Measurements from ENCODE around the gene TSPO. TPM values are rescaled to one million over a fixed set of nuclear protein-coding genes. Genes with fewer than 3 reads are reported as not detected.

The TSPO gene
- polyA plus RNA-seq, 1 donor (not counting 4 experiments of a cell fraction or from before 2014, with no cell fraction given) = 139 TPM

- no peaks in the 10 kb centered on the region for H3K79me2 ChIP-seq (ENCODE audit: control insufficient read depth, insufficient read depth, low read length)
- dilution Hi-C loops (cut with MboI; ENCODE audit: extremely low pct_ligation_motif_present, low sequenced_read_pairs) = no loop called here
- H3K9ac ChIP-seq (ENCODE audit: control insufficient read depth, extremely low read depth, insufficient read depth, low read length) = no peak overlapping the region
- H2AFZ ChIP-seq (ENCODE audit: control insufficient read depth, low read length) = no peak overlapping the region
- FAIRE-seq = no peak
- H3K4me3 ChIP-seq (ENCODE audit: control insufficient read depth in 2 of 3, extremely low read depth in 1 of 3, insufficient read depth in 2 of 3, low read depth in 1 of 3, low read length in 3 of 3) = no peak overlapping the region
- no peak overlapping the region for H3K27ac ChIP-seq (ENCODE audit: control insufficient read depth, insufficient read depth, low read length)
- peaks cover 24 to 35% of the 10 kb centered on the region in 2 experiments for H3K36me3 ChIP-seq (ENCODE audit: control insufficient read depth in 2 of 2, extremely low read depth in 1 of 2, insufficient read depth in 2 of 2, low read length in 2 of 2)
- TF ChIP-seq EZH2 (IDR thresholded peaks at IDR 0.05; ENCODE audit: low read length) = no peak
- TF ChIP-seq, protein P1, sequence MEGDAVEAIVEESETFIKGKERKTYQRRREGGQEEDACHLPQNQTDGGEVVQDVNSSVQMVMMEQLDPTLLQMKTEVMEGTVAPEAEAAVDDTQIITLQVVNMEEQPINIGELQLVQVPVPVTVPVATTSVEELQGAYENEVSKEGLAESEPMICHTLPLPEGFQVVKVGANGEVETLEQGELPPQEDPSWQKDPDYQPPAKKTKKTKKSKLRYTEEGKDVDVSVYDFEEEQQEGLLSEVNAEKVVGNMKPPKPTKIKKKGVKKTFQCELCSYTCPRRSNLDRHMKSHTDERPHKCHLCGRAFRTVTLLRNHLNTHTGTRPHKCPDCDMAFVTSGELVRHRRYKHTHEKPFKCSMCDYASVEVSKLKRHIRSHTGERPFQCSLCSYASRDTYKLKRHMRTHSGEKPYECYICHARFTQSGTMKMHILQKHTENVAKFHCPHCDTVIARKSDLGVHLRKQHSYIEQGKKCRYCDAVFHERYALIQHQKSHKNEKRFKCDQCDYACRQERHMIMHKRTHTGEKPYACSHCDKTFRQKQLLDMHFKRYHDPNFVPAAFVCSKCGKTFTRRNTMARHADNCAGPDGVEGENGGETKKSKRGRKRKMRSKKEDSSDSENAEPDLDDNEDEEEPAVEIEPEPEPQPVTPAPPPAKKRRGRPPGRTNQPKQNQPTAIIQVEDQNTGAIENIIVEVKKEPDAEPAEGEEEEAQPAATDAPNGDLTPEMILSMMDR (optimal IDR thresholded peaks at IDR 0.05 in 1 of 3, IDR thresholded peaks at IDR 0.05 in 1 of 3, conservative IDR thresholded peaks at IDR 0.05 in 1 of 3; ENCODE audit: extremely low read depth in 1 of 3, insufficient read depth in 2 of 3, low read length in 3 of 3) = no peak
- H3K9me3 ChIP-seq (ENCODE audit: control insufficient read depth, low read depth, low read length) = no peaks in the 10 kb centered on the region
- H4K20me1 ChIP-seq (ENCODE audit: control insufficient read depth, extremely low read depth, insufficient read depth, low read length) = peaks cover 8% of the 10 kb centered on the region
- peaks cover 35% of the 10 kb centered on the region for H3K4me1 ChIP-seq (ENCODE audit: control insufficient read depth, extremely low read depth, insufficient read depth, low read length)
- DNase-seq (ENCODE audit: low read depth, low spot score) = no peak
- no peak overlapping the region for H3K4me2 ChIP-seq (ENCODE audit: control insufficient read depth, extremely low read depth, insufficient read depth, low read depth, low read length)
- H3K27me3 ChIP-seq (ENCODE audit: control insufficient read depth, extremely low read depth, insufficient read depth, low read length) = no peaks in the 10 kb centered on the region
- H3K9me1 ChIP-seq (ENCODE audit: control insufficient read depth, extremely low read depth, insufficient read depth, low read length) = peaks cover 5% of the 10 kb centered on the region
Measured at GRCh38 chr22:43167001-43167589, 15.7 kb downstream of the TSPO start.

DNA sequence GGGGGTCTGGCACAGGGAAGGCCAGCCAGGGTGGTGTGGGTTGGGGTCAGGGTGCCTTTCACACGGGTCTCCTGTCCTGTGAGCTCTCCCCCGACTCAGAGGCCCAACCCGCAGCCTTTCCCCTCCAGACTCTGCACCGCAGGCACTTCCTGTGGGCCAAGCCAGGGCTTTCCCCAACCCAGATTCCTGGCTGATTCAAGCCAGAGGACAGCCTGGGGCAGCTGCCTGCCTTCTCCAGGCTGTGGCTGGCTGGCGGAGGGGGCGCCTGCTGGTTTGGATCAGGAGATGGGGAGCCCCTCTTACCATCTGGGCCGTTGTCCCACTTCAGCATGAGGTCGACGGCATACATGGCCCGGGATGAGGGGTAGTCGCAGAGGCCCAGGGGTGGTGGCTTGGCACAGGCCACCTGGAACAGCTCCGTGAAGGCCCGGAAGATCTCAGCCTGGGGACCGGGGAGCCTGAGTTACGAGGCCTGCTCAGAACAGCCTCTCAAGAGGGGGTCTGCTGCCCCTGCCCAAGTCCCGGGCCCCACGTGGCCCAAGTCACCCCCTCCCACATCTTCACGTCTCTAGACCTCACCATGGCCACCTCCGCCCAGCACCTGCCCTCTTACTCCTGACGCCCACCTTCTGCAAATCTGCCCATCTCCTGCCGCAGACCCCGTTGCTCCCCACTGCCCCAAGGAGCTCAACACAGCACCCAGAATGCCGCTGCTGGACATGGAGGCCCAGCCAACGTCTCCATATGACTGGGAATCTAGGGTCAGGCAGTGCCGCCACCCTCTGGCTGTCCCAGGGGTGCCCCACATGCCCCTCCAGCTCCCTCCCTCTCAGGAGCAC is 17.3 kb downstream of the TSPO start:
- DNase-seq (ENCODE audit: low read depth, low spot score) (no peak), FAIRE-seq (peak; percentile 51)
- Histone ChIP-seq H3K9ac (ENCODE audit: control insufficient read depth, extremely low read depth, insufficient read depth, low read length) (no peak overlapping the region), H3K27ac (ENCODE audit: control insufficient read depth, insufficient read depth, low read length) (no peak overlapping the region), H3K4me2 (ENCODE audit: control insufficient read depth, extremely low read depth, insufficient read depth, low read depth, low read length) (no peak overlapping the region), H3K27me3 (ENCODE audit: control insufficient read depth, extremely low read depth, insufficient read depth, low read length) (no peaks in the 10 kb centered on the region), H3K9me1 (ENCODE audit: control insufficient read depth, extremely low read depth, insufficient read depth, low read length) (peaks cover under 1% of the 10 kb centered on the region), H3K4me3 (ENCODE audit: control insufficient read depth in 2 of 3, extremely low read depth in 1 of 3, insufficient read depth in 2 of 3, low read depth in 1 of 3, low read length in 3 of 3) (no peak overlapping the region), H3K36me3 (ENCODE audit: control insufficient read depth in 2 of 2, extremely low read depth in 1 of 2, insufficient read depth in 2 of 2, low read length in 2 of 2) (peaks cover 24 to 38% of the 10 kb centered on the region in 2 experiments), H3K9me3 (ENCODE audit: control insufficient read depth, low read depth, low read length) (no peaks in the 10 kb centered on the region), H3K79me2 (ENCODE audit: control insufficient read depth, insufficient read depth, low read length) (no peaks in the 10 kb centered on the region), H2AFZ (ENCODE audit: control insufficient read depth, low read length) (no peak overlapping the region), H3K4me1 (ENCODE audit: control insufficient read depth, extremely low read depth, insufficient read depth, low read length) (peaks cover 24% of the 10 kb centered on the region), H4K20me1 (ENCODE audit: control insufficient read depth, extremely low read depth, insufficient read depth, low read length) (peaks cover 2% of the 10 kb centered on the region)
- TF ChIP-seq EZH2 (IDR thresholded peaks at IDR 0.05; ENCODE audit: low read length) = no peak
- TF ChIP-seq, protein P1 (optimal IDR thresholded peaks at IDR 0.05 in 1 of 3, IDR thresholded peaks at IDR 0.05 in 1 of 3, conservative IDR thresholded peaks at IDR 0.05 in 1 of 3; ENCODE audit: extremely low read depth in 1 of 3, insufficient read depth in 2 of 3, low read length in 3 of 3) = no peak
- dilution Hi-C loops (cut with MboI; ENCODE audit: extremely low pct_ligation_motif_present, low sequenced_read_pairs) = no loop called here
